ENCODE data around the gene DPP9.
"Not testable (repeated sequence)": the region's sequence is repeated elsewhere in the genome, so short reads cannot be mapped to it uniquely, and the experiment has no call there.

Gene DPP9

GRCh38 chr19:4723595-4724514 is at the start of gene DPP9:
DPP9 (minus strand) TSS chr19:4723842; CDS start chr19:4719906, 3,936 bp downstream.
- peak; percentile 91 for DNase-seq (ENCODE audit: low read depth)

GRCh38 chr19:4773047-4773640 is 49.5 kb upstream of the DPP9 start:
- no peak for DNase-seq (ENCODE audit: low read depth)

GRCh38 chr19:4772566-4772965 is 48.9 kb upstream of the DPP9 start:
- DNase-seq (ENCODE audit: low read depth) = no peak

GRCh38 chr19:4768934-4769777 is 45.5 kb upstream of the DPP9 start:
- DNase-seq (ENCODE audit: low read depth) = peak; percentile 68

GRCh38 chr19:4764393-4764660 is 40.7 kb upstream of the DPP9 start:
- no peak for DNase-seq (ENCODE audit: low read depth)

GRCh38 chr19:4763021-4763420 is 39.4 kb upstream of the DPP9 start:
- no peak for DNase-seq (ENCODE audit: low read depth)

GRCh38 chr19:4760285-4760650 is 36.6 kb upstream of the DPP9 start:
- DNase-seq (ENCODE audit: low read depth) = no peak

- DNase-seq (ENCODE audit: low read depth) = peak; percentile 19
Measured at GRCh38 chr19:4759388-4760284, 36.0 kb upstream of the DPP9 start.

- DNase-seq (ENCODE audit: low read depth) = no peak
Measured at GRCh38 chr19:4758659-4759058, 35.0 kb upstream of the DPP9 start.

GRCh38 chr19:4758082-4758481 is 34.4 kb upstream of the DPP9 start:
- DNase-seq (ENCODE audit: low read depth) = no peak

GRCh38 chr19:4755459-4755858 is 31.8 kb upstream of the DPP9 start:
- DNase-seq (ENCODE audit: low read depth) = no peak

GRCh38 chr19:4754248-4754647 is 30.6 kb upstream of the DPP9 start:
- no peak for DNase-seq (ENCODE audit: low read depth)

GRCh38 chr19:4749870-4750590 is 26.4 kb upstream of the DPP9 start:
- no peak for DNase-seq (ENCODE audit: low read depth)

GRCh38 chr19:4748589-4748988 is 24.9 kb upstream of the DPP9 start:
- DNase-seq (ENCODE audit: low read depth) = no peak

GRCh38 chr19:4748185-4748584 is 24.5 kb upstream of the DPP9 start:
- no peak for DNase-seq (ENCODE audit: low read depth)

GRCh38 chr19:4745986-4746385 is 22.3 kb upstream of the DPP9 start:
- no peak for DNase-seq (ENCODE audit: low read depth)

- DNase-seq (ENCODE audit: low read depth) = not testable (repeated sequence)
Measured at GRCh38 chr19:4745175-4745574, 21.5 kb upstream of the DPP9 start.

GRCh38 chr19:4744451-4745174 is 21.0 kb upstream of the DPP9 start:
- DNase-seq (ENCODE audit: low read depth) = no peak

- no peak for DNase-seq (ENCODE audit: low read depth)
Measured at GRCh38 chr19:4742723-4743646, 19.3 kb upstream of the DPP9 start.

All from activated T-cell treated with anti-CD3 and anti-CD28 coated beads for 1 hour (primary cell).